ENCODE measurements around the gene UQCRC2.

UQCRC2 gene

GRCh38 chr16:21949713-21950260 lies 3.4 kb upstream of the UQCRC2 start:
- no peak overlapping the region for H3K4me3 ChIP-seq (ENCODE audit: low read depth, low read length)
- DNase-seq (ENCODE audit: low read depth), result no peak
- no peak for TF ChIP-seq CTCF (IDR thresholded peaks at IDR 0.05; ENCODE audit: control insufficient read depth, extremely low read depth, insufficient read depth)

GRCh38 chr16:21950782-21951521 lies 2.2 kb upstream of the UQCRC2 start:
- H3K4me3 ChIP-seq (ENCODE audit: low read depth, low read length), result no peak overlapping the region
- DNase-seq (ENCODE audit: low read depth), result no peak
- peak; percentile 78 for TF ChIP-seq CTCF (IDR thresholded peaks at IDR 0.05; ENCODE audit: control insufficient read depth, extremely low read depth, insufficient read depth)

- peak; percentile 55 for DNase-seq (ENCODE audit: low read depth)
- TF ChIP-seq CTCF (IDR thresholded peaks at IDR 0.05; ENCODE audit: control insufficient read depth, extremely low read depth, insufficient read depth), result no peak
- peak overlapping the region; percentile 100 for H3K4me3 ChIP-seq (ENCODE audit: low read depth, low read length)
Observed at GRCh38 chr16:21952040-21952792, 945 bp upstream of the UQCRC2 start.

- no peak for DNase-seq (ENCODE audit: low read depth)
Observed at GRCh38 chr16:21953541-21953902, 361 bp downstream of the UQCRC2 start.

GRCh38 chr16:21957714-21958346 lies 4.7 kb downstream of the UQCRC2 start:
- no peak for TF ChIP-seq CTCF (IDR thresholded peaks at IDR 0.05; ENCODE audit: control insufficient read depth, extremely low read depth, insufficient read depth)
- no peak for DNase-seq (ENCODE audit: low read depth)
- no peak overlapping the region for H3K4me3 ChIP-seq (ENCODE audit: low read depth, low read length)

More at GRCh38 chr16:21953541-21953902, 361 bp downstream of the UQCRC2 start:
- no peak for TF ChIP-seq CTCF (IDR thresholded peaks at IDR 0.05; ENCODE audit: control insufficient read depth, extremely low read depth, insufficient read depth)
- H3K4me3 ChIP-seq (ENCODE audit: low read depth, low read length), result peak overlapping the region; percentile 100

GRCh38 chr16:21959050-21959449 lies 5.9 kb downstream of the UQCRC2 start:
- H3K4me3 ChIP-seq (ENCODE audit: low read depth, low read length), result no peak overlapping the region
- DNase-seq (ENCODE audit: low read depth), result no peak
- TF ChIP-seq CTCF (IDR thresholded peaks at IDR 0.05; ENCODE audit: control insufficient read depth, extremely low read depth, insufficient read depth), result no peak

All from LNCaP clone FGC (cell line).